HG03097 (cell line): Measurements from ENCODE around the gene ARR3.
"Not testable (repeated sequence)": the region's sequence is repeated elsewhere in the genome, so short reads cannot be mapped to it uniquely, and the experiment has no call there.

Experiments
- ATAC-seq: cut with Tn5 transposase; IDR thresholded peaks from one replicate; pipeline ENCODE4 v1.9.1; 2021; ENCODE audit not compliant: unreplicated experiment, low FRiP score

The ARR3 gene

DNA sequence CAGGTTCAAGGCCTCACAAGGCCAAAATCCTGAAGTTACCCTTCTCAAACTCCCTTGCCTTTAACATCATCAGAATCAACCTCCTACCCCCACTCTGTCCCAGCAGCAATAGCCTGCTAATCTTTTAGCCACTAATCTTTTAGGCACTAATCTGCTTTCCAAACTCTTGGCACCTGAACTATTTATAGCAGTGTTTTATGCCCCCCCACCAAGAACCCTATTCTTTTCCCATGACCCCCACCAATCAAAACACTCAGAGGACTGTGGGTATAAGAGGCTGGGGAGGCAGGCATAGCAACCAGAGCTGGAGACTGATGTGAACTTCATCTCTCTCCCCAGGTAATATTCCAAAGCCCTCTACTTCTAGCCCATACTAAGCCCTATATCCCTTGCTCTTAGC, at the start of gene ARR3:
Gene ARR3, plus strand, starts transcription at position 301 of the 400 bp plus-strand sequence. CDS start 1,052 bp downstream, outside the sequence.
- ATAC-seq, result no peak

- ATAC-seq, result no peak
These were observed 48.0 kb upstream of the ARR3 start for GRCh38 chrX:70219938-70220764.

DNA sequence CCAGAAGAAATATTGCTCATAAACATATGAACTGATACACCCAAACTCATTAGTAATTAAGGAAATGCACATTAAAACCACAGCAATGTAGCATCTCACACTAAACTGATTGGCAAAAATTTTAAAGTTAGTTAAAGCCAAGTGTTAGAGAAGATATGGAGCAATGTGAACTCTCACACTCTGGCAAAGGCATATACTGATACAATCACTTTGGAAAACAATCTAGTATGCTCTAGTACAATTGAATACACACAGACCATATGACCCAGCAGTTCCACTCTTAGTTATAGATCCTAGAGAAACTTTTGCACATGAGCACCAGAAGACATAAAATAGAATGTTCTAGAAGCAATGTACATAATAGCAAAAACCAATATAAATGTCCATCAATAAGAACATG, 42.1 kb upstream of the ARR3 start:
- ATAC-seq, result no peak

DNA sequence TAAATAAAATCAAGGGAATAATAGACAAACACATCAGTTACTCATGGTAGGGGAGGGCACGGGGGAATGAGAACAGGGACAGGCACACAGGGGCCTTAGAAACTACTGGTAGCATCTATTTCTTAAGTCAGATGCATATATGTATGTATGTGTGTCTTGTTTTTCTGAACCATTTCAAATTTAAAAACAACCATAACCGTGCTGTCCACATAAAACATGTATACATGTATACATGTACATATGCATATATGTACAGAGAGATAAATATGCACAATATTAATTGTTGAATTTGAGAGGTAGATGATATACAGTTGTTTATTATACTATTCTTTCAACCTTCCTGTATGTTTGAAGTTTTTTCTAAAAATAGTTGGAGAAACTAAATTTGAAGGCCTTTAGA, 41.4 kb upstream of the ARR3 start:
- no peak for ATAC-seq

GRCh38 chrX:70231666-70232065, 36.5 kb upstream of the ARR3 start:
- no peak for ATAC-seq

- no peak for ATAC-seq
These were observed 33.8 kb upstream of the ARR3 start, which contains the start of gene AWAT1 for GRCh38 chrX:70234355-70234754. AWAT1 (plus strand) TSS chrX:70234655; CDS start chrX:70234696, 41 bp downstream.

- no peak for ATAC-seq
These were observed 27.4 kb upstream of the ARR3 start for GRCh38 chrX:70240751-70241150.

DNA sequence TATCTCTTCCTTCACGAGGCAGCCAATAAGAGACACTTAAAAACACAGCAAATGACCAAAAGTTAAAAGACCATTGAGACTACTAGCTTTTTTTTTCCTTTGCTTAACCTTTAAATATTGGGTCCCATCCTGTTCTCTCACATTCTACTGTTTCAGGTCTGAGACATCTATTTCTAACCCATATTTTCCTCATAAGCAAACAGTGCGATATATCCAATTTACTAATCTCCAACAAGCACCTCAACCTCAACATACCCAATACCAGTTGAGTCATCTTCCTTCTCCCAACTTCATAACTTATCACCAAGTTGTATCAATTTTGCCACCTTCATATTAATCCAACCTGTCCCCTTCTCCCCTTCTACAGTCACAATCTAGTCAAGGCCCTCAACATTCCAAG, 26.6 kb upstream of the ARR3 start:
- ATAC-seq, result no peak

DNA sequence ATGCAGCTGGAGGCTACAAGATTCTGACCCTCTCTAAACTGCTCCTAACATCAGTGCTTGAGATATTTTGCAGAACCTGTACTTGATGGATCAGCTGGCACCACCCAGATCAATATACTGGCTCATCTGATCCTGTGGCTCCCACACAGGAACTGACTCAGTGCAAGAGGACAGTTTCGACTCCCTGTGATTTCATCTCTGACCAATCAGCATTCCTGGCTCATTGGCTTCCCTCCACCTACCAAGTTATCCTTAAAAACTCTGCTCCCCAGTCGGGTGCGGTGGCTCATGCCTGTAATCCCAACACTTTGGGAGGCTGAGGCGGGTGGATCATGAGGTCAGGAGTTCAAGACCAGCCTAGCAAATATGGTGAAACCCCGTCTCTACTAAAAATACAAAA, 24.5 kb upstream of the ARR3 start:
- ATAC-seq, result not testable (repeated sequence)

DNA sequence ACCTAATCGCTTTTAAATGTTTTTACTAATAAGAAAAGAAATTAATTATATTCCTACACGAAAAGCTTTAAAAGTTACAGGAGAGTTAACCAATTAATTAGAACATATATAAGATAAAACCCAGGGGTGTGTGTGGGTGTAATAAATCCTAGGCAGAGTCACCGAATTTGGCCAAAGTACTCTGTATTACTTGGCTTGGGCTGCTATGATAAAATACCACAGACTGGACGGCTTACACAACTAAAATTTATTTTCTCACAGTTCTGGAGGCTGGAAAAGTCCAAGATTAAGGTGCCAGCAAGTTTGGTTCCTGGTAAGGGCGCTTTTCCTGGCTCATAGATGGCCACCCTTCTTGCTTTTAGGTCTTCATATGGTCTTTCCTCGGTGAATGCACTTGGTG, 23.3 kb upstream of the ARR3 start:
- ATAC-seq, result no peak

DNA sequence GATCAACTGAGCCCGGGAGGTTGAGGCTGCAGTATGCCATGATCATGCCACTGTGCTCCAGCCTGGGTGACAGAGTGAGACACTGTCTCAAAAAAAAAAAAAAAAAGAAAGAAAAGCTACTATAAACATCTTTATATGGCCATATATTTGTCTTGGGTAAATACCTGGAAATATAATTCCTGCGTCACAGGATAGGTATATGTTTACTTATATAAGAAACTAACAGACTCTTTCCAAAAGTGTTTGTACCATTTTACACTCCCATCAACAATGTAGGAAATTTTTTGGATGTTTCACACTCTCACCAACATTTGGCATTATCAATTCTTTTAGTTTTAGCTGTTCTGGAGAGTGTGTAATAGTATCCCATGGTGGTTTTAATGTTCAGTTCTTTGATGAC, 20.9 kb upstream of the ARR3 start:
- ATAC-seq, result no peak

- ATAC-seq, result no peak
These were observed 15.6 kb upstream of the ARR3 start for GRCh38 chrX:70252491-70252890.

GRCh38 chrX:70253377-70254062, 14.6 kb upstream of the ARR3 start:
- ATAC-seq, result no peak

DNA sequence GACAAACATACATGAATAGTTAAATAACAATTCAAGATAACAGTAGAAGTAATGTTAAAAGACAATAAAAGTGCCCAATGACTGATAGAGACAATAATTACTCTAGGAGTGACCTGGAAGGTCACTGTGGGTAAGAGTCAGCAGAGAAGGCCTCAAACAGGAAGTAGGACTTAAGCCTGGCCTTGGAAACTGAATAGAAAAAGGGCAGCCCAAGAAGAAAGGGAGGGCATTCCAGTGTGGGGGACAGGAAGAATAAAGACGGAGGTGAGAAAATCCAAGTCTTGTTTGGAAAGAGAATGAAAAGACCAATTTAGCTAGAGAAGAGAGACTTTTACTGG, 14.1 kb upstream of the ARR3 start:
- no peak for ATAC-seq

DNA sequence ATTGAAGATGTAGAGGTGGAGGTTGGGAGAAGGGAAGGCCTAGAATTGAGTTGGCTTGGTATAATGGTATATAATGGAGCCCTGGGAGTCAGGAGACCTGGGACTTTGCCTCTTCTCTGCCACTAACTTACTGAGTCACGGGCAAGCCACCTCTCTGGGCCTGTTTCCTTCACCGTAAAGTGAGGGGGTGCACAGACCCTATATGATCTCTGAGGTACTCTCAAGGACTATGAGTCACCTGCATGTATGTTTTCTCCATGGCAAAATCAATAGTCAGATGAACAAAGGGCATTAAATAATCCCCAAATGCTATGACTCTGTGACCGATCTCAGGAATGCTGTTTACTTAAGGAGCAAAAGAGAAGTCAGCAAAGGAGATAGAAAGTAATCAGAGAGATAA, 13.2 kb upstream of the ARR3 start:
- ATAC-seq, result no peak

GRCh38 chrX:70255452-70255851, 12.7 kb upstream of the ARR3 start:
- ATAC-seq, result no peak

GRCh38 chrX:70257423-70258288, 10.5 kb upstream of the ARR3 start:
- no peak for ATAC-seq

DNA sequence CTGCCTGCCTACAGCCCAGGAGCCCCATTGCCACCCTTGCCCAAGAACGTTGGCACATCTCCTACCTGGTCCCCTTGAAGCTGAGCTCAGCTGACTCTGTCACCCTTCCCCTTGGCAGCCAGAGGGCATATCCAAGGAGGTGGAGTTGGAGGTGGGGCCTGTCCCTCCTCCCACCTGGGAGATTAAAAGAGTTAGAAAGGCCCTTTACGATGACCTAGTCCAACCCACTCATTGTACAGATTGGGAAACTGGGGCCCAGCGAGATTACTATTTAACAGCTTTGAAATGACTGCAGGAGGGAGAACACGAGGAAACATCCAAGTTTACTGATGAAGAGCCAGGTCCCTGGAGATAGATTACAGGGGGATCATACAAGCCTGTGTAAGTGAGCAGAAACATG, 8.0 kb upstream of the ARR3 start, which contains the start of gene P2RY4:
Gene P2RY4, minus strand, starts transcription at position 101 of the 400 bp plus-strand sequence. CDS start 580 bp downstream, outside the sequence.
- no peak for ATAC-seq

GRCh38 chrX:70262952-70263567, 5.1 kb upstream of the ARR3 start:
- no peak for ATAC-seq

- no peak for ATAC-seq
These were observed 3.4 kb upstream of the ARR3 start for GRCh38 chrX:70264784-70265183.

GRCh38 chrX:70274029-70274428, 5.9 kb downstream of the ARR3 start:
- ATAC-seq, result not testable (repeated sequence)
